Measurements from ENCODE around the gene RALGPS1.

The RALGPS1 gene

DNA sequence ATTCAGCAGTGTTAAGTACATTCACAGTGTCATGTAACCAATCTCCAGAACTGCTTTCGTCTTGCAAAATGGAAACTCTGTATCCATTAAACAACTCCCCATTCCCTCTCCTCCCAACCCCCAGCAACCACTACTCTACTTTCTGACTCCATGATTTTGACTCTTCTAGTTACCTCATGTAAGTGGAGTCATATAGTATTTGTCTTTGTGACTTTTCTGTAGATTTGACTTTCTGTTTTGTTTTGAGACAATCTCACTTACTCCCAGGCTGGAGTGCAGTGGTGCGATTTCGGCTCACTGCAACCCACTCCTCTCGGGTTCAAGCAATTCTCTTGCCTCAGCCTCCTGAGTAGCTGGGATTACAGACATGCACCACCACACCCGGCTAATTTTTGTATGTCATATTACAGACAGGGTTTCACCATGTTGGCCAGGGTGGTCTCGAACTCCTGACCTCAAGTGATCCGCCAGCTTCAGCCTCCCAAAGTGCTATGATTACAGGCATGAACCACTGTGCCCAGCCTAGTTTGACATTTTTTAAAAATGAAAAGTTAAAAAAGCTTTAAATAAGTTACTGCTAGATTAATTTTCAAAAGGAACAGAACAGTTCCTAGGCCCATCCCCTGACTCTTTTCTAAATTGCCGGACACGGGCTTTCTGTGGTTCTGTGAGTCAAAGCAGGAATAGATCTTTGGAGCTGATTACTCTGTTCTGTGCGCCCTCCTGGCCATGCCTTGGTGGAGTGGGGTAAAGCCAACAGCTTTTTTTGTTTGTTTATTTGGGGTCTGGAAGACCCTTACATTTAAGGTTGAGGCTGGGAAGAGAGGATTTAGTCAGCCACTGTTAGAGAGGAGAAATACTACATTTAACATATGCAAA, 59.3 kb downstream of the RALGPS1 start:
- no peak overlapping the region for H3K27ac ChIP-seq
- peaks cover 30% of the 10 kb centered on the region for H3K27me3 ChIP-seq
- H3K4me1 ChIP-seq (ENCODE audit: control insufficient read depth in 1 of 2, insufficient read depth in 1 of 2, low read depth in 1 of 2, low read length in 1 of 2), result no peaks in the 10 kb centered on the region
- TF ChIP-seq, protein P1, sequence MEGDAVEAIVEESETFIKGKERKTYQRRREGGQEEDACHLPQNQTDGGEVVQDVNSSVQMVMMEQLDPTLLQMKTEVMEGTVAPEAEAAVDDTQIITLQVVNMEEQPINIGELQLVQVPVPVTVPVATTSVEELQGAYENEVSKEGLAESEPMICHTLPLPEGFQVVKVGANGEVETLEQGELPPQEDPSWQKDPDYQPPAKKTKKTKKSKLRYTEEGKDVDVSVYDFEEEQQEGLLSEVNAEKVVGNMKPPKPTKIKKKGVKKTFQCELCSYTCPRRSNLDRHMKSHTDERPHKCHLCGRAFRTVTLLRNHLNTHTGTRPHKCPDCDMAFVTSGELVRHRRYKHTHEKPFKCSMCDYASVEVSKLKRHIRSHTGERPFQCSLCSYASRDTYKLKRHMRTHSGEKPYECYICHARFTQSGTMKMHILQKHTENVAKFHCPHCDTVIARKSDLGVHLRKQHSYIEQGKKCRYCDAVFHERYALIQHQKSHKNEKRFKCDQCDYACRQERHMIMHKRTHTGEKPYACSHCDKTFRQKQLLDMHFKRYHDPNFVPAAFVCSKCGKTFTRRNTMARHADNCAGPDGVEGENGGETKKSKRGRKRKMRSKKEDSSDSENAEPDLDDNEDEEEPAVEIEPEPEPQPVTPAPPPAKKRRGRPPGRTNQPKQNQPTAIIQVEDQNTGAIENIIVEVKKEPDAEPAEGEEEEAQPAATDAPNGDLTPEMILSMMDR (IDR thresholded peaks at IDR 0.05), result no peak
- H3K9me3 ChIP-seq, result no peaks in the 10 kb centered on the region
- H3K36me3 ChIP-seq, result no peaks in the 10 kb centered on the region
- no peak overlapping the region for H3K4me3 ChIP-seq (ENCODE audit: low read depth in 1 of 2, low read length in 1 of 2)

DNA sequence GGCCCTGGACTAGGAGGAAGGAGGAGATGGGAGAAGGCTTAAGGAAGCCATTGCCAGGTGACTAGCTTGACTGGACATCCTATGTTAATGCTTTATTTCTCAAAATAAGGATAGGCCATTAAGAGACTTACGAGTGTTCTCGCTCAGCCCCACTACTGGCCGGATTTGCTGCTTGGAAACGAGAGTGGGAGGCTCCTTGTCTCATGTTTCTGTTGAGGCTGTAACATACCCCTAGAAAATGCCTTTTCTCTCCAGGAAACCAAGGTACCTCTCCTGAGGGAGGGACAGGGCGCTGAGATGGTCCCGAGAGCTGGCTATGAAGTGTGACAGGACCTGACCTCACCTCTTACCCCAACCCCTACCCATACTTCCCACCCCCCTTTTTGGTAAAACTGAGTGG, 60.0 kb downstream of the RALGPS1 start:
- TF ChIP-seq, protein P1 (IDR thresholded peaks at IDR 0.05), result no peak
- H3K27ac ChIP-seq, result no peak overlapping the region
- H3K9me3 ChIP-seq, result no peaks in the 10 kb centered on the region
- no peaks in the 10 kb centered on the region for H3K36me3 ChIP-seq
- H3K4me3 ChIP-seq (ENCODE audit: low read depth in 1 of 2, low read length in 1 of 2), result no peak overlapping the region
- no peaks in the 10 kb centered on the region for H3K4me1 ChIP-seq (ENCODE audit: control insufficient read depth in 1 of 2, insufficient read depth in 1 of 2, low read depth in 1 of 2, low read length in 1 of 2)
- H3K27me3 ChIP-seq, result peaks cover 35% of the 10 kb centered on the region

DNA sequence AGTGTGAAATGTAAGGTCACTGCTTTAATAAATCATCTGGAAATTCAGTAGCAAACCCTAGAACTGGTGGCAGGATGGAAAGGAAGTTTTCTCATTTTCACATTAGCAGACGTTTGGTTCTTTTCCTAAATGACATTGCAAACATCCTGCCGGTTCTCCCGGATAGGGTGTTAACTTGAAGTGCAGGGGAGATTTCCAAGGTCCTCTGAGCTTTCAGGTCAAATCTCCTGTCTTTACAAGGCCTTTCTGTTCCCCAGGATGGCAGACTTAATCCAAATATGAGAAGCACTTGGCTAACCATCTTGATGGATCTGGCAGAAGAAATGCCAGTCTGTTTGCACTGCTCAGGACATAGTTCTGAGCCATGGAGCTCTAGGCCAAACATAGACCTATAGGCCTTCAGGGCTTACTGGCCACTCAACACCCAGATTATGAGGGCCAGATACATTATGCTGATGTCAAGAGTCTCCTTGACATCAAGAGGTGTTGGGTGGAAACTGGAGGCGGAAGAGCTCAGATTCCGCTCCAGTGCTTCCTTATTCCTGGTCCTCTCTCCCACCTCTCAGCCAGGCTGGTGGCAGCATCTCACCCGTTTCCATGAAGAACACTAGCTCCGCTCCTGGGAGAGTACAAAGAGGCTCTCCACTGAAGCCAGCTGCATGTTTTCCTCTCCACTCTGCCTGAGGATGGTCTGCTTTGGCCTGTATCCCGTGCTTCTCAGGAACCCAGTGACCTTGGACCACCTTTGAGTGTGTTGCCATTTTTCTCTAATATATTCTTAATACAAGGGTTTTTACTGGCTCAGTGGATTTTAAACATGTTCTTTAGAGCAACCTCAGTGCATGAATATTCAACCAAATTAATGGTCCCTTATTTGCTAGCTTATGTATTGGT, 61.0 kb downstream of the RALGPS1 start:
- no peak overlapping the region for H3K27ac ChIP-seq
- H3K27me3 ChIP-seq, result peaks cover 39% of the 10 kb centered on the region
- no peak overlapping the region for H3K4me3 ChIP-seq (ENCODE audit: low read depth in 1 of 2, low read length in 1 of 2)
- H3K4me1 ChIP-seq (ENCODE audit: control insufficient read depth in 1 of 2, insufficient read depth in 1 of 2, low read depth in 1 of 2, low read length in 1 of 2), result no peaks in the 10 kb centered on the region
- TF ChIP-seq, protein P1 (IDR thresholded peaks at IDR 0.05), result no peak
- no peaks in the 10 kb centered on the region for H3K9me3 ChIP-seq
- H3K36me3 ChIP-seq, result no peaks in the 10 kb centered on the region

DNA sequence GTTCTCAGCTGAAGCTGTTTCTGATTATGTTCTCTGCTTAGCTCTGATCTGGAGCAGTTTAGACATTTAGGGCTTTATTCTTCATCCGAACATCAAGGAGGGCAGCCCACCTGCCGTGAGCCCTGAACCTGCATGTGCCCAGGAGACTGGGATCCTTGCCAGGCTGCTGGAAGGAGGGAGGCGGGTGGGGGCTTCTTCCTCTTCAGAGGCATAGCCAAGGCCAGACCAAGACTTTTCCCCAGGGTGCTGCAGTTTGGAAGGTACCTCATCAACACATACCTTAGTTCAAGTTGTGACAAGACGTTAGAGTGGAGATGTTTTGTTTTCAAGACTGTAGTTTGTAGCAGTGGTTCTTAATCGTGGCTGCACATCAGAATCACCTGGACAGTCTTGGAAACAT, 64.9 kb downstream of the RALGPS1 start:
- Histone ChIP-seq H3K4me3 (ENCODE audit: low read depth in 1 of 2, low read length in 1 of 2) (no peak overlapping the region), H3K27ac (no peak overlapping the region), H3K36me3 (no peaks in the 10 kb centered on the region), H3K9me3 (no peaks in the 10 kb centered on the region), H3K27me3 (peaks cover 69% of the 10 kb centered on the region), H3K4me1 (ENCODE audit: control insufficient read depth in 1 of 2, insufficient read depth in 1 of 2, low read depth in 1 of 2, low read length in 1 of 2) (no peaks in the 10 kb centered on the region)
- TF ChIP-seq, protein P1 (IDR thresholded peaks at IDR 0.05), result no peak

DNA sequence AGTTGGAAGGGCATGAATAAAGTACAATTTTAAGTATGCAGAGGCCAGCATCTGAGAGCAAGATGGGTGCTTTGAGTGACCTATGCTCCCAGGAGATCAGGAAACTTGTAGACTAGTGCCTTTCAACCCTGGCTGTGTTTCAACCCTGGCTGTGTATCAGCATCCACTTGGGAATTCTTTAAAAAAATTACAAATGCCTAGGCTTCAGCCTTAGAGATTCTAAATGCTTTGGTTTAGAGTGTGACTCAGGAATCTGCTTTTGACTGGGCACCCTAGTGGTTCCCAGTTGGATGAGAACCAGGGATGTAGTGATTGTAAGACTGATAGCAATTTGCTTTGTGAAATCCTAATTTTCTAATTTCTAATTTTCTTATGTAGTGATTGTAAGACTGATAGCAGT, 65.6 kb downstream of the RALGPS1 start:
- Histone ChIP-seq H3K27me3 (peaks cover 77% of the 10 kb centered on the region), H3K4me3 (ENCODE audit: low read depth in 1 of 2, low read length in 1 of 2) (no peak overlapping the region), H3K36me3 (no peaks in the 10 kb centered on the region), H3K9me3 (no peaks in the 10 kb centered on the region), H3K27ac (no peak overlapping the region), H3K4me1 (ENCODE audit: control insufficient read depth in 1 of 2, insufficient read depth in 1 of 2, low read depth in 1 of 2, low read length in 1 of 2) (no peaks in the 10 kb centered on the region)
- TF ChIP-seq, protein P1 (IDR thresholded peaks at IDR 0.05), result no peak
